ENCODE measurements around the gene COL7A1.

The COL7A1 gene

GRCh38 chr3:48617559-48617958, 22.4 kb upstream of the COL7A1 start:
- DNase-seq = no peak

- DNase-seq = no peak
Observed at GRCh38 chr3:48614044-48614443, 18.9 kb upstream of the COL7A1 start.

- no peak for DNase-seq
Observed at GRCh38 chr3:48612309-48612708, 17.2 kb upstream of the COL7A1 start.

- peak; percentile 83 for DNase-seq
Observed at GRCh38 chr3:48609088-48610005, 14.2 kb upstream of the COL7A1 start, which contains the start of gene UQCRC1. Gene UQCRC1, minus strand, starts transcription at chr3:48609646. Its CDS starts 26 bp downstream, at chr3:48609620.

DNA sequence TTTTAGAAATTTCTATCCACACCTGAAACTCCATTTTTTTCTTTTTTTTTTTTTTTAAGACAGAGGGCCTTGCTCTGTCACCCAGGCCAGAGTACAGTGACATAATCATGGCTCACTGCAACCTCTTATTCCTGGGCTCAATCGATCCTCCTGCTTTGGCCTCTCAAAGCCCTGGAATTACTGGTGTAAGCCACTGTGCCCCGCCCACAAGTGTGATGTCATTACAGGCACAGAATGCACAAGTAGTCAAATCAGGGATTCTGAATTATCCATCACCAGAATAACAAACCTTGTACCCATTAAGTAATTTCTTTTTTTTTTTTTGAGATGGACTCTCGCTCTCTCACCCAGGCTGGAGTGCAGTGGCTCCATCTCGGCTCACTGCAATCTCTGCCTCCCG, 12.4 kb upstream of the COL7A1 start:
- DNase-seq = no peak

- no peak for DNase-seq
Observed at GRCh38 chr3:48601622-48601994, 6.5 kb upstream of the COL7A1 start.

DNA sequence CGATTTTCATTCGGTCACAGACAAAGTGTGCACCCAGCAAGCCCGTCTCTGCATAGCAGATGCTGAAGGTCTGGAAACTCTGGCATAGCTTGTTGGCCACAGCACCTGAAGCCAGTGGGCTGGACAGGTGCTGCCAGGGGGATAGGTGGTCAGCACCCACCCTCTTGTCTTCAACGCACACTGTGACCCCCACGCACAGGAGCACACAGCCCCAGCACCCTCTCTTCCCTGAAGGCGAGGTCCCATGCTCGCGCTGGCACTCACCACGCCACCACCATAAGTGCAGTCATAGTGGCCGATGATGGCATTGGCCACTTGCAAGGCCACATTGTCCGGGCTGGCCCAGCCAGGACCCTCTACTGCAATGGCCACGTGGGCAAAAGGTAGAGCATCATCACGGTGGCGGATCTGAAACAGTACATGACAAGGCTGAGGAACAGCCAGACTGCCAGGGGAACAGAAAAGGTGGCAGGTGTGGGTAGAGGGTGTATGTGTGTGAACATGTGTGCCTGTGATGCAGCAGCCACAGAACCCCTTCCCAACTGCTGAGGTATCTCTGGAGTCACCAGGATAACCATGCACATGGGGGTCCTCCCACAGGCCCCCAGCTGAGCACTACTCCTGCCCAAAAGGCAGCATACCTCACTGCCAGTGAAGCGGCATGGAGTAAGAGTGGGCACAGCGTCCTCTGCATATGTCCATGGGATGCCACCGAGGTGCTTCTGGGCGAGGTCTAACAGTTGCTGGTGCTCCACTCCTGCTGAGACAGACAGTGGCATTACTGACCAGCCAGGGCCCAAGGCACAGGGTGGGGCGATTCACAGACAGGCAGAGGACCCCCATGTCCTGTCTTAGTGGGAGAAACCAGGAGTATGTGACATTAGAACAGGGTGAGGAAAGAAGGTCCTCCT, 5.8 kb upstream of the COL7A1 start:
- no peak for DNase-seq

GRCh38 chr3:48599509-48600285, 4.6 kb upstream of the COL7A1 start:
- no peak for DNase-seq

DNA sequence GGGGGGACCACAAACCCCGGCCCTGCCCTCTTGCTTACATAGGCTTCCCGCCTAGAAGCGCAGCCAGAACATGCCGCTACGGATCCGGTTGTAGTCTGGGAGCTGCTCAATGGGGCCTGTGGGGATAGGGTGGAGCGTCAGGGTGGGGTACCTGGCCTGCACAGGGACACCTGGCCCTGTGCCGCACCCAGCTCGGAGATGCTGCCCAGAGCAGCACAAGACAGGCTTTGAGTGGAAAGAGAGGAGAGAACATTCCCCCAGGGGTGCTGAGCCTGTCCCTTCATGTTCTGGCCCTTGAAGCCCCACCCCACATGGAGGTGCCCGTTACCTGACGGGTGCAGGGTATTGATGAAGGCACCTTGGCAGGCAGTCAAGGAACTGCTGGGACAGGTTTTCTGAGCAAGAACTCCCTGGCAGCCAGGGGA, 4.0 kb upstream of the COL7A1 start:
- DNase-seq = no peak

- no peak for DNase-seq
Observed at GRCh38 chr3:48598323-48599076, 3.4 kb upstream of the COL7A1 start.

GRCh38 chr3:48597408-48597800, 2.3 kb upstream of the COL7A1 start:
- DNase-seq = no peak

GRCh38 chr3:48596676-48597407, 1.7 kb upstream of the COL7A1 start:
- no peak for DNase-seq

DNA sequence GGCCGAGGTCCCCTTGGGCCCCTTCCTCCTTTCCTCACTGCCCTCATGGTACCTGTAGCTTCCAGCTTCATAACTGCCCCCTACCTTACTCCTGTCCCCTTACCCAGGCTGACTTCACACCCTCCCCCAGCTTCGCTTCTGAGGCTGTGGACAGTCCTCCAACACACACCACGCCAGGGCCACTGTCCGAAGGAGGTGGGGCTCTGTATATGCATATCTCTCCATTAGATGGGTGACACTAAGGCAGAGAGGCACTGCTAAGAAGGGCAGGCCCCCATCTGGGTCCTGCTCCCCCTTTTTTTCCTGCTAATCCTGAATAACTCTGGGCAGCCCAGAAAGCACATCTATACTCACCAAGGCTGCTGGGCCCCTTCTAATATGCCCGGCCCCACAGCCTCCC, 1.0 kb upstream of the COL7A1 start:
- no peak for DNase-seq

- DNase-seq = no peak
Observed at GRCh38 chr3:48595526-48596121, 495 bp upstream of the COL7A1 start.

DNA sequence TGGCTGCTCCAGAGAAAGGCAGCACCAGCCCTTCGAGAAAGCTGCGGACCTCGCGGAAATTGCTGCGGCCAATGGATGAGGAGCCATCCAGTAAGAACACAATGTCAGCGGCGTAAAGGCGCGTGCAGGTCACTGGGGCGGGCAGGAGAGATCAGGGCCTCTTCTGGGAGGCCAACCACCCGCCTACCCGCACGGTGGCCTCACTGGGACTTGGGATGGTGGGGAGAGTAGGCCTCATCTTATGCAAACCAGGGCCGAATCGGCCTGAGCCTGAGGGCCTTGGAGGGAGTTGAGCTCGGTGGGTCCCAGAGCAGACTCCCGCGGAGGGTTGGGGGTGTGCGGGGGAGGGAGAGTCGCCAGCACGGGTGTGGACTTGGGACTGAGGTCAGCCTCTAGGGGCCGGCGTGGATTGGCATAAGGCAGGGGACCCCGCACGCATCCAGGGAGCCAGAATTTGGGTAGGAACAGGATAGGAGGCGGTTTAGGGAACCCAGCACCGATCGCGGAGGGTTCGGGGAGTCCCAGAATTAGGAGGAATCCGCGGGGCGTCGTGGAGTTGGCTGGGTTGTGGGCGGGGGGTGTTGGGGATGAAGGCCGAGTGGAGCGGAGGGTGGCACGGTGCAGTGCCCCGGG, 596 bp downstream of the COL7A1 start:
- no peak for DNase-seq

DNA sequence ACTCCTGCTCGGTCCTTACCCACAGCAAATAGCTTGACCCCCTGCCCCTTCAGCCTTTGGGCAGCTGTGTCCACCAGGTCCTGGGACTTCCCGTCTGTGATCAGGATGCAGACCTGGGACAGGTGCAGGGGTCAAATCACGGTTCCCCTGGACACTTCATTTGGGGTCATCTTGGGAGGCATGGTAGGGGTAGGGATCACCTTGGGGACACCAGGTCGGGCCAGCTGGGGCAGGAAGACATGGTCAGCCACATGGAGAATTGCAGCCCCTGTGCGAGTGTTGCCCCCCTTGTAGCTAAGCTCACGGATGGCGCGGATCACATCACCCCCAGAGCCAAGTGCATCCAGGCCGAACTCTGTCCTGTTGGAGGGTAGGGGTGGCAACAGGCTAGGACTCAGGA, 1.8 kb downstream of the COL7A1 start:
- DNase-seq = no peak

DNA sequence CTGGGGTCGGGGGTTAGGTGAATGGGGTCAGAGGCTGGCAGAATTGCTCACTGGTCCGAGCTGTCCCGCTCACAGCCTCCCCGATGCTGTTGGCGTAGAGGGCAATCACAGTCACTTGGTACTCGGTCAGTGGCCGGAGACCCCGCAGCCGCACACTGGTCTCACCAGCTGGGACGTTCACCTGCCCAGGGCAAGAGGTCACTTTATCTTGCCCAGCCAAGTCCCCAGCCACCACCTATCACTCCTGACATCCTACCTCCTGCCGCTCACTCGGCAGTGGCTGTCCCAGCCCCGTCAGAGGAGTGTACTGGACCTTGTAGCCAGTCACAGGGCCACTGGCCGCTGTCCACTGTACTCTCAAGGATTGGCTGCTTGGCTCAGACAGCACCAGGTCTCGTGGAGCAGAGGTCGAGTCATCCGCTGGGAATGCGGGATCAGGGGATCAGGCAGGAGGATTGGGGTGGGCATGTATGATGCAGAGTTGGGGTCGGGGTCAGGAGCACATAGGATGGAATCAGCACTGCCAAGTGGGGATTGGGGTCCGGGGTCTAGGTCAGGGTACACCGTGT, 2.5 kb downstream of the COL7A1 start:
- DNase-seq = no peak

- DNase-seq = no peak
Observed at GRCh38 chr3:48591886-48592518, 3.1 kb downstream of the COL7A1 start.

DNA sequence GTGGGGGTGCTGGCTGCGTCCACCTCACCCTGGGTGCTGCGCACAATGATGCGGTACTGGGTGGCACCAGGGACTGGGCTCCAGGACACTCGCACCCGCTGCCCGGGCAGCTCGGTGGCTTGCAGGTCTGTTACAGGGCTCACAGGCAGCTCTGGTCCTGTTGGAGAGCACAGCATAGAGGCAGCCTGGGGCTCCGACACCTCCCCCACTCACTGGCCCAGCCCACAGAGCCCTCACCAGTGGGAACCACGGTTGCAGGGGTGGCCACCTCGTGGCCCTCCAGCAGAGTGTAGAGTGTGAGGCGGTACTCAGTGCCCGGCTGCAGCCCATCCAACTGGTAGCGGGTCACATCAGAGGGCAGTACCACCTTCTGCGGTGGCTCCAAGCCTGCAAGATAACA, 3.7 kb downstream of the COL7A1 start:
- no peak for DNase-seq

DNA sequence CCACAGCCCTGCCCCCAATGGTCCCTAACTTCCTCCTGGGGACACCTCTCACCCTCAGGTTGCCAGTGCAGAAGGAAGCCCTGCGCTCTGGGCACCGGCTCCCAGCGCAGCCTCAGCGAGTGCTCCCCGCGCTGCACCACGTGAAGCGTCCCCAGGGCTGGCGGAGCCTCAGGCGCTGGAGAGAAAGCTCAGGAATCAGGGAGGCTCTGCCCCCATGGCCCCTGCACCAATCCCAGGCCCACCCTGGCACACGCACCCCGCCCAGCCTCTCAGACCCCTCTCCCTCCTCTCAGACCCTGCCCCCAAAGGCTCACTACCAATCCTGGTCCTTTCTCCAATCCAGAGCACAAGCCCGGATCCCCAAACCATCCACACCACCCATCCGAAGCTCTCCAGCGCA, 6.9 kb downstream of the COL7A1 start:
- DNase-seq = no peak

Measured in activated T-cell treated with anti-CD3 and anti-CD28 coated beads for 4 hours (primary cell).